Measurements from ENCODE around the gene LGR6. TPM values are rescaled to one million over a fixed set of nuclear protein-coding genes. Genes with fewer than 3 reads are reported as not detected.

LGR6 gene
- polyA plus RNA-seq, 3 donors, result not detected

DNA sequence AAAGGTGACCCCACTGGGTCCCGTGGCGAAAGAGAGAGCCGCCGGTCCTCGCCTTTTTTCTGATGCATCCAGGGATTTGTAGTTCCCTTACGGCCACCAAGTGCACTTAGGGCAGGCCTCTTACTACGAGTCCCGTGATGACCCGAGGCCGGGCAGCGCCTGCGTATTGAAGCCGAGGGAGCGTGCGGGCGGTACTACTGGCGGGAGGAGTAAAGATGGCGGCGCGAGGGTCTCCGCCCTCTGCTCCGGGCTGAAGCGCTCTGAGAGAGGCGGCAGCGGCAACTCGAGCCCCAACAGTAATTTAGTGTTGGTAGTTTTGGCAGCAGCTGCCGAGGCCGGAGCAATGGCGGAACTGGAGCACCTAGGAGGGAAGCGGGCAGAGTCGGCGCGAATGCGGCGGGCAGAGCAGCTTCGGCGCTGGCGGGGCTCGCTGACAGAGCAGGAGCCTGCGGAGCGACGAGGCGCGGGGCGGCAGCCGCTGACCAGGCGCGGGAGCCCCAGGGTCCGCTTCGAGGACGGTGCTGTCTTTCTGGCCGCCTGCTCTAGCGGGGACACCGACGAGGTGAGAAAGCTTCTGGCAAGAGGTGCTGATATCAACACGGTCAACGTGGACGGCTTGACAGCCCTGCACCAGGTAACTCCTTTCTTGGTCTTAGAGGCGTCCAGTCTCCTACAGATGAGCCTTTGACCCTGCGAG, 155.1 kb downstream of the LGR6 start, which contains the start of gene PPP1R12B:
PPP1R12B (plus strand) TSS at position 191 of the 697 bp plus-strand sequence; CDS start at position 344, 153 bp downstream.
- Histone ChIP-seq H2AFZ (ENCODE audit: insufficient read depth, low read depth, low read length, poor library complexity, severe bottlenecking) (peak within 1 kb of the TSS; percentile 95), H3K4me1 (ENCODE audit: control insufficient read depth in 1 of 2, insufficient read depth in 2 of 2, low read length in 2 of 2) (peaks cover 22 to 27% of the 10 kb centered on the region in 2 donors), H4K20me1 (ENCODE audit: insufficient read depth, low read length) (peaks cover 20% of the 10 kb centered on the region), H3K9me3 (replicated peaks in 1 of 2; ENCODE audit: control insufficient read depth in 1 of 2, insufficient read depth in 1 of 2, low read length in 2 of 2) (no peaks in the 10 kb centered on the region), H3K4me3 (replicated peaks in 1 of 3; ENCODE audit: low read depth in 2 of 3, low read length in 3 of 3) (peak within 1 kb of the TSS; percentile 71 to 97 (median 94)), H3K79me2 (ENCODE audit: insufficient read depth, low read length) (peaks cover 51% of the 10 kb centered on the region), H3K36me3 (replicated peaks in 1 of 2; ENCODE audit: control insufficient read depth in 1 of 2, insufficient read depth in 2 of 2, low read length in 2 of 2) (no peaks in the 10 kb centered on the region), H3K27ac (ENCODE audit: low read depth in 1 of 2, low read length in 2 of 2) (peak within 1 kb of the TSS; percentile 81 to 95), H3K4me2 (replicated peaks; ENCODE audit: extremely low read depth, low read length, poor library complexity, severe bottlenecking) (peak within 1 kb of the TSS; percentile 80), H3K27me3 (ENCODE audit: control insufficient read depth in 2 of 2, insufficient read depth in 2 of 2, low read length in 2 of 2) (no peaks in the 10 kb centered on the region), H3K9ac (ENCODE audit: insufficient read depth, low read length, poor library complexity, severe bottlenecking) (peak within 1 kb of the TSS; percentile 92)
- Mint-ChIP-seq H3K4me3 (peak within 1 kb of the TSS; percentile 94 to 97), H3K9me3 (no peaks in the 10 kb centered on the region), H3K36me3 (peaks cover 0 to 4% of the 10 kb centered on the region in 2 donors), H3K27ac (peak within 1 kb of the TSS; percentile 90 to 97 (median 94)), H3K27me3 (ENCODE audit: low read depth in 3 of 3) (peaks cover 0 to 3% (median 1%) of the 10 kb centered on the region in 3 donors), H3K4me1 (peaks cover 37% of the 10 kb centered on the region)
- TF ChIP-seq, protein P1, sequence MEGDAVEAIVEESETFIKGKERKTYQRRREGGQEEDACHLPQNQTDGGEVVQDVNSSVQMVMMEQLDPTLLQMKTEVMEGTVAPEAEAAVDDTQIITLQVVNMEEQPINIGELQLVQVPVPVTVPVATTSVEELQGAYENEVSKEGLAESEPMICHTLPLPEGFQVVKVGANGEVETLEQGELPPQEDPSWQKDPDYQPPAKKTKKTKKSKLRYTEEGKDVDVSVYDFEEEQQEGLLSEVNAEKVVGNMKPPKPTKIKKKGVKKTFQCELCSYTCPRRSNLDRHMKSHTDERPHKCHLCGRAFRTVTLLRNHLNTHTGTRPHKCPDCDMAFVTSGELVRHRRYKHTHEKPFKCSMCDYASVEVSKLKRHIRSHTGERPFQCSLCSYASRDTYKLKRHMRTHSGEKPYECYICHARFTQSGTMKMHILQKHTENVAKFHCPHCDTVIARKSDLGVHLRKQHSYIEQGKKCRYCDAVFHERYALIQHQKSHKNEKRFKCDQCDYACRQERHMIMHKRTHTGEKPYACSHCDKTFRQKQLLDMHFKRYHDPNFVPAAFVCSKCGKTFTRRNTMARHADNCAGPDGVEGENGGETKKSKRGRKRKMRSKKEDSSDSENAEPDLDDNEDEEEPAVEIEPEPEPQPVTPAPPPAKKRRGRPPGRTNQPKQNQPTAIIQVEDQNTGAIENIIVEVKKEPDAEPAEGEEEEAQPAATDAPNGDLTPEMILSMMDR (IDR thresholded peaks at IDR 0.05), result no peak
- intact Hi-C loops (cut with micrococcal nuclease), result loop anchor here in 1 of 2 donors (10.0 kb wide), 1 partner anchor 536 kb away; the partner anchor contains the start of gene RABIF
- under 1% methylated on average over 60 of the region's 60 CpGs for WGBS (ENCODE audit: insufficient coverage)
- peak; percentile 97 to 99 (median 97) for DNase-seq

DNA sequence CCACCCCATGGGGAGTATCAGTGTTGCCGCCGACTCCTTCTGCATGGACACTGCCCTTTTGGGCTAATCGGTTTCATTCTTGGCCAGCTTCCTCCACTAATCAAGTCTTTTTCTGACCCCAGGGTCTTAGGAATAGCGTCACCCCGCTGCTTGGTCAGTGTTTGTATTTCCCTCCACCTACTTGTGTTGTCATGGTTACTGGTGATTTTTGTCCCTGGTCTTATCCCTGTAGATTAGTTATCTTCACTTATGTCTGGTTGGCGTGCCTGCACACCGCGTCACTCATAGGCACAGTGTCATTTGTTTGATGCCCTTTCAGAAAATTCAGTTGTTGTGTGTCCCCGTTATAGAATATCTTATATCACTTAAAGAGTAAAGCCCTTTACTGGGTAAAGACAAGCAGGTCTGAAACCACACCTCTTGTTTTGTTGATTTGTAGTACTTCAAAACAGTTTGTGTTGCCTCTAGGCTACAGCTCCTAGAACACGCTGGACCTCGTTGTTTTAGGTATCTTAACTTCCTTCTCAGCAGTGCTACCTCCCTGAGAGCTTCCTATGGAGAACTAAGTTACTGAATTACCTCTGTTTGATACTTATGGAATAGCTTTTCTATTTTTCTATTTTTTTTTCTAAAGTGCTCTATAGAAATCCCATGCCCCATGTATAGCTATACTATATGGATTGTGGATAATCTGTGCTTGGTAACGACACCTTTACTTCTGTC, 155.8 kb downstream of the LGR6 start:
- Mint-ChIP-seq H3K4me3 (peak overlapping the region; percentile 94 to 97), H3K4me1 (peaks cover 41% of the 10 kb centered on the region), H3K27me3 (ENCODE audit: low read depth in 3 of 3) (peaks cover 0 to 3% (median 1%) of the 10 kb centered on the region in 3 donors), H3K27ac (peak overlapping the region; percentile 60 to 97 (median 94)), H3K36me3 (peaks cover 0 to 4% of the 10 kb centered on the region in 2 donors), H3K9me3 (no peaks in the 10 kb centered on the region)
- Histone ChIP-seq H3K9me3 (replicated peaks in 1 of 2; ENCODE audit: control insufficient read depth in 1 of 2, insufficient read depth in 1 of 2, low read length in 2 of 2) (no peaks in the 10 kb centered on the region), H2AFZ (ENCODE audit: insufficient read depth, low read depth, low read length, poor library complexity, severe bottlenecking) (peak overlapping the region; percentile 95), H3K9ac (ENCODE audit: insufficient read depth, low read length, poor library complexity, severe bottlenecking) (peak overlapping the region; percentile 92), H4K20me1 (ENCODE audit: insufficient read depth, low read length) (peaks cover 22% of the 10 kb centered on the region), H3K79me2 (ENCODE audit: insufficient read depth, low read length) (peaks cover 59% of the 10 kb centered on the region), H3K4me1 (ENCODE audit: control insufficient read depth in 1 of 2, insufficient read depth in 2 of 2, low read length in 2 of 2) (peaks cover 23 to 28% of the 10 kb centered on the region in 2 donors), H3K4me2 (replicated peaks; ENCODE audit: extremely low read depth, low read length, poor library complexity, severe bottlenecking) (peak overlapping the region; percentile 80), H3K4me3 (replicated peaks in 1 of 3; ENCODE audit: low read depth in 2 of 3, low read length in 3 of 3) (peak overlapping the region; percentile 71 to 97 (median 94)), H3K27ac (ENCODE audit: low read depth in 1 of 2, low read length in 2 of 2) (peak overlapping the region; percentile 81 to 95), H3K36me3 (replicated peaks in 1 of 2; ENCODE audit: control insufficient read depth in 1 of 2, insufficient read depth in 2 of 2, low read length in 2 of 2) (no peaks in the 10 kb centered on the region), H3K27me3 (ENCODE audit: control insufficient read depth in 2 of 2, insufficient read depth in 2 of 2, low read length in 2 of 2) (no peaks in the 10 kb centered on the region)
- 0% methylated on average over 2 of the region's 12 CpGs for WGBS (ENCODE audit: insufficient coverage)
- peak; percentile 45 to 69 (median 57) for DNase-seq
- intact Hi-C loops (cut with micrococcal nuclease), result loop anchor here in 1 of 2 donors (10.0 kb wide), 1 partner anchor 535 kb away; the partner anchor contains the start of gene RABIF
- TF ChIP-seq, protein P1 (IDR thresholded peaks at IDR 0.05), result no peak
